ENCODE measurements around the gene SRD5A2. TPM values are rescaled to one million over a fixed set of nuclear protein-coding genes. Genes with fewer than 3 reads are reported as not detected.
A peak's percentile ranks its signal among the peaks of the same experiment; 100 is the strongest.

Gene SRD5A2
- total RNA-seq, 1 donor from 2014 or later = not detected

GRCh38 chr2:31523871-31524492, 56.8 kb downstream of the SRD5A2 start:
- DNase-seq (ENCODE audit: extremely low spot score, unreplicated experiment) = no peak
- Mint-ChIP-seq H3K4me1 (ENCODE audit: unreplicated experiment) (no peaks in the 10 kb centered on the region), H3K4me3 (ENCODE audit: unreplicated experiment) (no peak overlapping the region), H3K36me3 (ENCODE audit: unreplicated experiment) (no peaks in the 10 kb centered on the region), H3K27ac (ENCODE audit: unreplicated experiment) (no peak overlapping the region), H3K27me3 (ENCODE audit: unreplicated experiment) (peaks cover 13% of the 10 kb centered on the region), H3K9me3 (ENCODE audit: unreplicated experiment) (no peaks in the 10 kb centered on the region)
- TF ChIP-seq CTCF (IDR thresholded peaks at IDR 0.05) = peak; percentile 87

- no peak overlapping the region for H3K4me3 Mint-ChIP-seq (ENCODE audit: unreplicated experiment)
- H3K4me1 Mint-ChIP-seq (ENCODE audit: unreplicated experiment) = no peaks in the 10 kb centered on the region
- no peak for TF ChIP-seq CTCF (IDR thresholded peaks at IDR 0.05)
- no peaks in the 10 kb centered on the region for H3K36me3 Mint-ChIP-seq (ENCODE audit: unreplicated experiment)
- H3K9me3 Mint-ChIP-seq (ENCODE audit: unreplicated experiment) = no peaks in the 10 kb centered on the region
- no peak overlapping the region for H3K27ac Mint-ChIP-seq (ENCODE audit: unreplicated experiment)
- DNase-seq (ENCODE audit: extremely low spot score, unreplicated experiment) = no peak
- peaks cover 18% of the 10 kb centered on the region for H3K27me3 Mint-ChIP-seq (ENCODE audit: unreplicated experiment)
Observed at GRCh38 chr2:31522786-31523185, 58.0 kb downstream of the SRD5A2 start.

GRCh38 chr2:31517442-31518203, 63.1 kb downstream of the SRD5A2 start:
- Mint-ChIP-seq H3K27me3 (ENCODE audit: unreplicated experiment) (peaks cover 27% of the 10 kb centered on the region), H3K27ac (ENCODE audit: unreplicated experiment) (no peak overlapping the region), H3K9me3 (ENCODE audit: unreplicated experiment) (no peaks in the 10 kb centered on the region), H3K4me3 (ENCODE audit: unreplicated experiment) (no peak overlapping the region), H3K4me1 (ENCODE audit: unreplicated experiment) (no peaks in the 10 kb centered on the region), H3K36me3 (ENCODE audit: unreplicated experiment) (no peaks in the 10 kb centered on the region)
- no peak for DNase-seq (ENCODE audit: extremely low spot score, unreplicated experiment)
- no peak for TF ChIP-seq CTCF (IDR thresholded peaks at IDR 0.05)

- H3K27me3 Mint-ChIP-seq (ENCODE audit: unreplicated experiment) = peaks cover 19% of the 10 kb centered on the region
- no peak for TF ChIP-seq CTCF (IDR thresholded peaks at IDR 0.05)
- H3K27ac Mint-ChIP-seq (ENCODE audit: unreplicated experiment) = no peak overlapping the region
- no peaks in the 10 kb centered on the region for H3K36me3 Mint-ChIP-seq (ENCODE audit: unreplicated experiment)
- no peak for DNase-seq (ENCODE audit: extremely low spot score, unreplicated experiment)
- H3K9me3 Mint-ChIP-seq (ENCODE audit: unreplicated experiment) = no peaks in the 10 kb centered on the region
- H3K4me1 Mint-ChIP-seq (ENCODE audit: unreplicated experiment) = peaks cover 13% of the 10 kb centered on the region
- H3K4me3 Mint-ChIP-seq (ENCODE audit: unreplicated experiment) = no peak overlapping the region
Observed at GRCh38 chr2:31515586-31515985, 65.2 kb downstream of the SRD5A2 start.

- Mint-ChIP-seq H3K4me1 (ENCODE audit: unreplicated experiment) (peaks cover 15% of the 10 kb centered on the region), H3K9me3 (ENCODE audit: unreplicated experiment) (no peaks in the 10 kb centered on the region), H3K27ac (ENCODE audit: unreplicated experiment) (no peak overlapping the region), H3K27me3 (ENCODE audit: unreplicated experiment) (peaks cover 26% of the 10 kb centered on the region), H3K36me3 (ENCODE audit: unreplicated experiment) (no peaks in the 10 kb centered on the region), H3K4me3 (ENCODE audit: unreplicated experiment) (no peak overlapping the region)
- DNase-seq (ENCODE audit: extremely low spot score, unreplicated experiment) = no peak
- TF ChIP-seq CTCF (IDR thresholded peaks at IDR 0.05) = no peak
Observed at GRCh38 chr2:31513553-31513952, 67.2 kb downstream of the SRD5A2 start.
